ENCODE results near the gene SERTAD2.

DNA sequence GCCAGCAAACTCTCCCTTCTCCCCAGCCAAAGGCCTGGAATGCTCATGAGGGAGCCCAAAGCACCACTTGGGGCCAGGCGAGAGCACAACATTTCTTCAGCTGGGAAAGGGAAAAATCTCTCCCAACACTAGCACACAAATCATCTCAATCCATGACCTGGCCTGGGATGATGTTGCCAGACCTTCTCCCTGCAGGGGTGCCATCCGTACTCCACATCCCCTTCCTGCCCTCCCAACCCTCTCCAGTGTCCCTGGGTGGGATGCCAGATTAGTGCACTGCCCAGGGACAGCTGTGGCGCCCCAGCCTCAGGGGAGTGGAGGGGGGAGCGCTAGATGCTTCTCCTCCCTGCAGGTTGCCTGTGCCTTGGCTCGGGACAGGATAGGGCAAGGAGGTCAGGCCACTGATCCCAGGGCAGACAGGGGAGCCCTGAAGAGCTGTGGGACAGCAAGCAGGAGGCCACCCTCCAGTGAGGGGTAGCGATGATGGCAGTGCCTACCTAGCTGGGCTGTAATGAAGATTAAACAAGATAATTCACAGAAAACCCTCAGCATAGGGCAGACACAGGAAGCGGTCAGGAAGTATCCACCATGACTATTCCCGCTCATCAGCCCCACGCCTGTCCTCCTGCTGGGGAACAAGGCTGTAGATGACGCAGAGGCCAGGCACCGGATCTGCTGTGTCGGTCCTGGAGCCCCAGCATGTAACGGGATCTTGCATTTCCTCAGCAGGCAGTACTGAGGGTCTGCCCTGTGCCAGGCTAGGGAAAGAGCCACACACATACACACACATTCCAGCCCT, 31.1 kb downstream of the SERTAD2 start:
- TF ChIP-seq REST (IDR thresholded peaks at IDR 0.05; ENCODE audit: insufficient read depth in 1 of 2, low read depth in 2 of 2, low read length in 2 of 2) (0 out of 4 replicates have a peak, but pooled peaks of 1 of the 2 experiments have one; percentile 28), SIN3A (IDR thresholded peaks at IDR 0.05; ENCODE audit: borderline replicate concordance, insufficient read depth, low read length) (no peak), TAF1 (IDR thresholded peaks at IDR 0.05; ENCODE audit: borderline replicate concordance, insufficient read depth, low read length) (peak; percentile 20; the same call in 1 of the 2 replicates)

Data from PFSK-1 (cell line).